GM18517 (cell line): Measurements from ENCODE around the gene PTPN1.
"Not testable (repeated sequence)": the region's sequence is repeated elsewhere in the genome, so short reads cannot be mapped to it uniquely, and the experiment has no call there.

Source experiments
- ATAC-seq: cut with Tn5 transposase; IDR thresholded peaks from one replicate; pipeline ENCODE4 v1.9.1; 2021; ENCODE audit warnings: mild to moderate bottlenecking, moderate library complexity; ENCODE audit not compliant: unreplicated experiment

PTPN1 gene

GRCh38 chr20:50602432-50603088, 92.4 kb downstream of the PTPN1 start:
- ATAC-seq: no peak

- ATAC-seq: no peak
Measured at GRCh38 chr20:50604451-50604850, 94.3 kb downstream of the PTPN1 start.

- no peak for ATAC-seq
Measured at GRCh38 chr20:50605136-50605535, 95.0 kb downstream of the PTPN1 start.

- ATAC-seq: no peak
Measured at GRCh38 chr20:50607436-50607835, 97.3 kb downstream of the PTPN1 start.

GRCh38 chr20:50607850-50608749, 97.9 kb downstream of the PTPN1 start:
- no peak for ATAC-seq

- no peak for ATAC-seq
Measured at GRCh38 chr20:50608750-50609104, 98.5 kb downstream of the PTPN1 start.

GRCh38 chr20:50609438-50609989, 99.3 kb downstream of the PTPN1 start:
- ATAC-seq: no peak

GRCh38 chr20:50610212-50610718, 100.1 kb downstream of the PTPN1 start:
- no peak for ATAC-seq

- no peak for ATAC-seq
Measured at GRCh38 chr20:50611128-50611810, 101.1 kb downstream of the PTPN1 start.

GRCh38 chr20:50613438-50614169, 103.4 kb downstream of the PTPN1 start:
- no peak for ATAC-seq

- ATAC-seq: no peak
Measured at GRCh38 chr20:50615407-50615806, 105.2 kb downstream of the PTPN1 start.

GRCh38 chr20:50617022-50617421, 106.8 kb downstream of the PTPN1 start:
- ATAC-seq: no peak

- no peak for ATAC-seq
Measured at GRCh38 chr20:50618537-50618936, 108.4 kb downstream of the PTPN1 start.

GRCh38 chr20:50620459-50620858, 110.3 kb downstream of the PTPN1 start:
- not testable (repeated sequence) for ATAC-seq

- ATAC-seq: no peak
Measured at GRCh38 chr20:50621068-50621665, 111.0 kb downstream of the PTPN1 start.

- no peak for ATAC-seq
Measured at GRCh38 chr20:50624351-50625016, 114.3 kb downstream of the PTPN1 start.

- ATAC-seq: no peak
Measured at GRCh38 chr20:50625986-50626677, 115.9 kb downstream of the PTPN1 start.

- ATAC-seq: no peak
Measured at GRCh38 chr20:50627747-50628146, 117.6 kb downstream of the PTPN1 start.

GRCh38 chr20:50628332-50628731, 118.1 kb downstream of the PTPN1 start:
- ATAC-seq: no peak
